ENCODE results near the gene GRK1.
"Not testable (repeated sequence)": the region's sequence is repeated elsewhere in the genome, so short reads cannot be mapped to it uniquely, and the experiment has no call there.

GRK1 gene

DNA sequence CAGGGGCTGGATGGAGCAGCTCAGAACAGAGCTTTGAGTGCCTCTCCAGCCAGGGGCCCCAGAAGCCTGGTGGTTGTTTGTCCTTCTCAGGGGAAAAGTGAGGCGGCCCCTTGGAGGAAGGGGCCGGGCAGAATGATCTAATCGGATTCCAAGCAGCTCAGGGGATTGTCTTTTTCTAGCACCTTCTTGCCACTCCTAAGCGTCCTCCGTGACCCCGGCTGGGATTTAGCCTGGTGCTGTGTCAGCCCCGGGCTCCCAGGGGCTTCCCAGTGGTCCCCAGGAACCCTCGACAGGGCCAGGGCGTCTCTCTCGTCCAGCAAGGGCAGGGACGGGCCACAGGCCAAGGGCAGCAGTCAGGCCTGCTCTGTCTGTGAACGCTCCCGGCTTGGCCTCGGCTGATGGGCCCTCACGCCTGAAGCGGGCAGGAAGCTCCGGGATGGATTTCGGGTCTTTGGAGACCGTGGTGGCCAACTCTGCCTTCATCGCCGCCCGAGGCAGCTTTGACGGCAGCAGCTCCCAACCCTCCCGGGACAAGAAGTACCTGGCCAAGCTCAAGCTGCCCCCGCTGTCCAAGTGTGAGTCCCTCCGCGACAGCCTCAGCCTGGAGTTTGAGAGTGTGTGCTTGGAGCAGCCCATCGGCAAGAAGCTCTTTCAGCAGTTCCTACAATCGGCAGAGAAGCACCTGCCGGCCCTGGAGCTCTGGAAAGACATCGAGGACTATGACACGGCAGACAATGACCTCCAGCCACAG is at the start of gene GRK1:
GRK1 (plus strand) TSS at position 269 of the 751 bp plus-strand sequence; CDS start at position 437, 168 bp downstream.
- DNase-seq = no peak

- DNase-seq = no peak
These were observed 49.1 kb upstream of the GRK1 start for GRCh38 chr13:113617961-113618360.

DNA sequence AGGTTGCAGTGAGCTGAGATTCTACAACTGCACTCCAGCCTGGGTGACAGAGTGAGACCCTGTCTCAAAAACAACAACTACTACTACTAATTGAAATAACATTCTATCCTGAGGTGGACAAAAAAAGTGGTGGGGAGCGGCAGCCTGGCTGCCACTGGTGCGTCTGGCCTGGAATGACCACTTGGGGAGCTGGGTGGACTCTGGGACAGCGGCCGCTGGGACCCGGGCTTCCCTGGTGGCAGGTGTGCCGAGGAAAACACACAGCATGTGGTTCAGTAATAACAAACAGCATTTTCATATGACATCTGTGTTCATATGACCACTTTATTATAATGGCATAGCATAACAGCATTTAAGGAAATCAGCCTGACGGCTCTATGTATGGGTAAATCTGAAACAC is 48.6 kb upstream of the GRK1 start:
- DNase-seq = no peak

DNA sequence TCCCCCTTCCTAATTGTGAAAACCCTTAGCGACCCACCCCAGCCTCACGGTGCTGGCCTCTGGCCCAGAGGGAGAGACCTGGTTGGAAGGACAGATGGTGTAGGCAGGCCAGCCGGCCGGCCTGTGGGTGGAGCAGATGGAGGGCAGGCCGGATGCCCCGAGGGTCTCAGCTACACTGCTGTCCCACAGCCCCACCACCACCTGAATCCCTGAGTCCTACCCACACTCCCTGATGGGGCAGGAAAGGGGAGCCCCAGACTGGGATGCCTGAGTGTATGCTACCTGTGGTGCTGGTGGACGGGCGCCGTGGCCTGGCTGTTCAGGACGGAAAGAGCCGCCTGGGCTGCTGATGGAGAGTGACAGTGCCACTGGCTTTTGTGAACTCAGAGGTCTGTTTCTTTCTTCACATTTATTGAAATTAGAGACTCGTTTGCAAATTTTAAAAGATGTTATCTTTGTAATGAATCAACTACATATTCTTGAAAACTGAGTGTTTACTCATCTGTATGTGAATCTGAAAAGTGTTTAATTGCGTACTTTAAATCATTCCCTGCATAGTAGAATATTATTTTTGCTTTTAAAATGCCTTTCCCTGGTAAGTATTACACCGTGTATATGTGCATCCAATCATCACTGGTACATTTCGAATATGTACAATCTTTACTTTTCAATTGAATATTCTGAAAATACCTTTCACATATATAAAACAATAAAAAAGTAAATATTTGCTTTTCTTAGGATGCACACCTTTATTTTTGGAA is 46.8 kb upstream of the GRK1 start:
- DNase-seq = no peak

DNA sequence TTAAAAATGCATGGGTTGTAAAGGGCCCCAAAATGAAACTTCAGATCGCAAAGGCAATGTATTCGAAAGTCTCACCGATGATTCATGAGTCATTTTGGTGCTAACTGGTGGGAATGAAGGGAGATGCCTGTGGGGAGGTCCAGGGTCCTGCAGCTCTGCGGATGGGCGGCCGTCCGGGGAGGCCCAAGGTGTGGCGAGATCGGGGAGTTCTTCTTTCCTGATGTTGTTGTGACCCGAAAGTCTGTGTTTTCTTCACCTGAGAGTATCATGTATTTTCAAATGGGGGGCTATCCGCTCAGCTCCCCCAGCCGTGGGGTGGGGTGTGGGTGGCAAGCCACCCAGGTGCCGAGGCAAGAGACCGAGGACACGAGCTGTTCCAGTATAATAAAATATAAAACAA is 46.0 kb upstream of the GRK1 start:
- no peak for DNase-seq

DNA sequence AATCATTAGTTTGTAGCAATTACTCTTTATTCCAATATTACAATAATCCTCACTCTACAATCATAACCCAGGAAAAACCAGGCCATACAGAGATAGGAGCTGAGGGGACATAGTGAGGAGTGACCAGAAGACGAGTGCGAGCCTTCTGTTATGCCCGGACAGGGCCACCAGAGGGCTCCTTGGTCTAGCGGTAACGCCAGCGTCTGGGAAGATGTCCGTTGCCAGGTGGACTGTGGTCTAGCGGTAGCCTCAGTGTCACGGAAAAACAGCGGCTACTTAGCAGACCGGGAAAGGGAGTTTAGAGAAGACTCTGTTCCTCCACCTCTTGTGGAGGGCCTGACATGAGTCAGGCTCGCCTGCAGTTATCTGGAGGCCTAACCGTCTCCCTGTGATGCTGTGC is 45.5 kb upstream of the GRK1 start:
- DNase-seq = not testable (repeated sequence)

DNA sequence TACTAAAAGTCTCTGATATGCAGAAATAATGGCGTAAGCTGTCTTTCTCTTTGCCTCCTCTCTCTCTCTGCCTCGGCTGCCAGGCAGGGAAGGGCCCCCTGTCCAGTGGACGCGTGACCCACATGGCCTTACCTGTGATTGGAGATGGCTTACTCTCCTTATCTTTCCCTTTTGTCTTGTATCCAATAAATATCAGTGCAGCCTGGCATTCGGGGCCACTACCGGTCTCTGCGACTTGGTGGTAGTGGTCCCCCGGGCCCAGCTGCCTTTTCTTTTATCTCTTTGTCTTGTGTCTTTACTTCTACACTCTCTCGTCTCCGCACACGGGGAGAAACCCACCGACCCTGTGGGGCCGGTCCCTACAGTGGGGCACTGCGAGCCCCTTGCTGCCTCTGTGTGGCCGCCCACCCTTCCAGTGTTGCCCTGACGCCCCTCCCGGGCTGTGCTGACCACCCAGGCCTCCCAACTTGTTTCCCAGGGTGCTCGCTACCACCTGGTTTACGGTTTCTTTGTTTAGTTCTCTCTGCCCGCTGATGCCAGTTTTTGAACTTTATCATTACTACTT is 45.0 kb upstream of the GRK1 start:
- DNase-seq = not testable (repeated sequence)

- no peak for DNase-seq
These were observed 44.1 kb upstream of the GRK1 start for GRCh38 chr13:113622791-113623490.

GRCh38 chr13:113623491-113624234 is 43.4 kb upstream of the GRK1 start:
- no peak for DNase-seq

GRCh38 chr13:113624235-113624587 is 42.8 kb upstream of the GRK1 start:
- no peak for DNase-seq

GRCh38 chr13:113624640-113625304 is 42.2 kb upstream of the GRK1 start:
- not testable (repeated sequence) for DNase-seq

DNA sequence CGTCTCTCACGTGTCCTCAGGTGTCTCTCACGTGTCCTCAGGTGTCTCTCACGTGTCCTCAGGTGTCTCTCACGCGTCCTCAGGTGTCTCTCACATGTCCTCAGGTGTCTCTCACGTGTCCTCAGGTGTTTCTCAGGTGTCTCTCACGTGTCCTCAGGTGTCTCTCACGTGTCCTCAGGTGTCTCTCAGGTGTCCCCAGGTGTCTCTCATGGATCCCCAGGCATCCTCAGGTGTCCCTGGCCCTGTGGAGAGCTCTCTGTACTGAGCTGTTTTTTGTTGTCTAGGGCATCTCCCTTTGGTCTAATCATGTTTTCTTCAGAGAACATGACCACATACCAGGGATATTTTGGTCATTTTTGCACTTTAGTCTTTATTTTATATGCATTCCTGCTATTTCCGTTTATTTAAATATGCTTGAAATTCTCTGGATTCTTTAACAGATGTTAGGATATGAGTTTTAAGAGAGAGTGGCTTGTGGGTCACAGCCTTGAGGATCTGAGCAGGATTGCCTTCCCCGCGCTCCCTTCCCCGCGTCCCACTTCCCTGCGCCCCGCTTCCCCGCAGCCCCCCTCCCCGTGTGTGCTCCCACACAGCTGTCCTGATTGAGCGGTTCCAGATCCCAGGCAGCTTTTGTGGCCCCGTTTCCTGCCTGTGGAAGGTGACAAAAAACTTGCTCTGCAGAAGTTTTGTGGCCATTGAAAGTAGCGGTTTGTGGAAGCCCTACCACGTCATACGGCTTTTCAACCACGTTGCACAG is 40.9 kb upstream of the GRK1 start:
- no peak for DNase-seq

- DNase-seq = no peak
These were observed 39.9 kb upstream of the GRK1 start for GRCh38 chr13:113627136-113627535.

DNA sequence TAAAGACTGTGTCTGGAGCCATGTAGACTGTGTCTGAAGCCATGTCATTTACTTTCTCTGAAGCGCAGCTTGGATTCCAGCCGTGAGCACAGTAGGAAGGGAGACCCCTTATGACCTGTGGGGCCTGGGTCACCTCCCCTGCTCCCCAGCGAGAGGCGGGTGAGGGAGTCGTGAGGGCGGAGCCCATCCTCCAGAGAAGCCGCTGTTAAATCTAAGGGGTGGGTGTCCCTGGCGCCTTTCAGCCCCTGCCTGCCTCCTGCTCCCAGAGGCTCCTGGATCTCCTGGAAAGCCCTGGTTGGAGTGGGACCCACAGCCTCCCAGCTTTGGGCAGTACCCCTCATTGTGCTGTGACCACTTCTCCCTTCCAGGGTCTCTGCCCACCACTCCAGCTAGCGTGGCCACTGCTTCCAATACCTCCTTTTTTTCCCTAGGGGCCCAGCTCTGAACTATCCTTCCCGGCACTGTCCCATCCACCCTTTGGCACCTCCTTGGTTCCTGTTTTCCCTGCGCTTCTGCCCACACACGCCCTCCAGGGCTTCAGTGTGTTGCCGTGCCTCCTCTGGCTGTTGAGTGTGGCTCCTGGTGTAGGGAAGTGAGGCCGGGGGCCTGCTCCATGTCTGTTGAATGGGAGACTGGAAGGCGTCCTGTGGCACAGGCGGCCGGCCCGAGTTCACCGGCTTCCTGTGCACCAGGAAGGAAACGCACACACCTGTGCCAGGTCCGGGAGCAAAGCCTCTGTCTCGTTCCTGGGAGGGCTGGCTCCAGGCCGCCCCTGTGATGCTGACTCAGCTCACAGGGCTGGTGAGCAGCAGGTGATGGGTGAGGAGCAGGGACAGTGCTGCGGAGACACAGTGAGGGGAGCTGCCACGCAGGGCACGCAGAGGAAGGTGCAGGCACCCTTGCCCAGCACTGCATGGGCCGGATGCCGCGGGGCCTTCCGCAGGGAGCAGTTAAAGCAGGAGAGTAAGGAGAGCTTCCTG is 38.4 kb upstream of the GRK1 start:
- no peak for DNase-seq

GRCh38 chr13:113629866-113630265 is 37.2 kb upstream of the GRK1 start:
- no peak for DNase-seq

GRCh38 chr13:113630296-113630695 is 36.7 kb upstream of the GRK1 start:
- no peak for DNase-seq

DNA sequence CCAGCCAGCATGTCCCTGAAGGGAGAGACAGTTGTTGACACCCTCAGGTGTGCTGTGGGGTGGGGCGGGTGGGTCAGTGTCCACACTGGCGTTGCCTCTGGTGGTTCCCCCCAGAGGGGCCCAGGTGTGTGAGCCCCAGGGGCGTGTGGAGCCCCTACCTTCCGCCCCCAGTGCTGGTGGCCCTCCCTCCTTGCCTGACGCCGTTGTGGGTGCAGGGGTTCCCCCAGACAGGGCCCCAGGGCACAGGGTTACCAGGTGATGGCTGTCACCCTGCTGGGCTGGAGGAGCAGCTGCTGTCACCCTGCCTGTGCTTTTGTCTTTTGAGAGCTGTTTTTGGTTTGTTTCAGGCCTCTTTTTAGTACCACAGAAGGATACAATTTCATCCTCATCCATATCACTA is 36.2 kb upstream of the GRK1 start:
- no peak for DNase-seq

- no peak for DNase-seq
These were observed 35.5 kb upstream of the GRK1 start for GRCh38 chr13:113631341-113632095.

All from NCI-H526 treated with DMSO at 0.1 percent for 48 hours (cell line).